ENCODE results near the gene TMTC2. TPM values are rescaled to one million over a fixed set of nuclear protein-coding genes. Genes with fewer than 3 reads are reported as not detected.

TMTC2 gene
- total and polyA plus RNA-seq, 3 donors from 2014 or later, result 8.1 to 22.4 (median 19.4) TPM

DNA sequence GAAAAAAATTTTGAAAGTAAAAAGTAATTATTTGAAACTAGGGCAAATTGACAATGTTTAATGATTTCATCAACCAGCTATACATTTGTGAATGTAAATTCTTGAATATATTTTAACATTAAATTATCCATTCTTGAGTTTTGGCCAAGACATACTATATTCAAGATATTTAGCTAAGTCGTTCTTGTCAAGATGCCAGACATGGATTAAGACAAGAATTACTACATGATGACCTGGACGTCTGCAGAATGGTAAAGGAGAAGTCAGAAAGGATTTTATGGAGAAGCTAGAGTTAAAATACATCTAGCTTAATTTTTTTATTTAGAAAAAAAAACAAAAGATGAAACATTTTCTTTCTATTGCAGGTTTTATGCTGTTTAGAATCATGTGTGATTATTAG lies 255.8 kb downstream of the TMTC2 start:
- TF ChIP-seq, protein P1, sequence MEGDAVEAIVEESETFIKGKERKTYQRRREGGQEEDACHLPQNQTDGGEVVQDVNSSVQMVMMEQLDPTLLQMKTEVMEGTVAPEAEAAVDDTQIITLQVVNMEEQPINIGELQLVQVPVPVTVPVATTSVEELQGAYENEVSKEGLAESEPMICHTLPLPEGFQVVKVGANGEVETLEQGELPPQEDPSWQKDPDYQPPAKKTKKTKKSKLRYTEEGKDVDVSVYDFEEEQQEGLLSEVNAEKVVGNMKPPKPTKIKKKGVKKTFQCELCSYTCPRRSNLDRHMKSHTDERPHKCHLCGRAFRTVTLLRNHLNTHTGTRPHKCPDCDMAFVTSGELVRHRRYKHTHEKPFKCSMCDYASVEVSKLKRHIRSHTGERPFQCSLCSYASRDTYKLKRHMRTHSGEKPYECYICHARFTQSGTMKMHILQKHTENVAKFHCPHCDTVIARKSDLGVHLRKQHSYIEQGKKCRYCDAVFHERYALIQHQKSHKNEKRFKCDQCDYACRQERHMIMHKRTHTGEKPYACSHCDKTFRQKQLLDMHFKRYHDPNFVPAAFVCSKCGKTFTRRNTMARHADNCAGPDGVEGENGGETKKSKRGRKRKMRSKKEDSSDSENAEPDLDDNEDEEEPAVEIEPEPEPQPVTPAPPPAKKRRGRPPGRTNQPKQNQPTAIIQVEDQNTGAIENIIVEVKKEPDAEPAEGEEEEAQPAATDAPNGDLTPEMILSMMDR (IDR thresholded peaks at IDR 0.05), result no peak
- no peak for TF ChIP-seq POLR2A (IDR thresholded peaks at IDR 0.05)
- Histone ChIP-seq H3K4me3 (no peak overlapping the region), H3K4me1 (no peaks in the 10 kb centered on the region), H3K9me3 (no peaks in the 10 kb centered on the region), H3K27ac (no peak overlapping the region), H3K27me3 (no peaks in the 10 kb centered on the region), H3K36me3 (ENCODE audit: low read depth, missing control alignments) (no peaks in the 10 kb centered on the region)
- DNase-seq, result no peak
- intact Hi-C loops (cut with DNase I; ENCODE audit: low total_unique reads), result no loop called here
- WGBS, 2 donors, result 66 to 79% methylated on average over 2 of the region's 2 CpGs

DNA sequence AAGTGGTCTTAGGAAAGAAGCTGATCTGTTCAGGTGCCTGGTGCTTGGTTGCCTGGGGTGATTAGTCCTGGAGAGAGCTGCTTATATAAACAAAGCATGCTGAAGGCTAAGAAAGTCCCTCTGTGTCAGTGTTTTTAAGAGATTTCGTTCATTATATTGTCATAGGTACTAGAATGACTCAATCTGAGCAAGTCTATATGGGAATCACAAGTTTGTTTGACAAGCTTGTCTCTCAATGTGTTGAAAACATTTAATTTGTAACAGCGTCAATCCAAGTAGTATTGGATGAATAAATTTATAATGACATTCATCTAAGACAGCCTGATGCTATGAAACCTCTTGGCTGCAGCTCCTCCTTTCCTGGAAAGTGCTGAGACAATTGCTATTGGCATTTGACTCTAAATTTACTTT lies 256.3 kb downstream of the TMTC2 start:
- no peak overlapping the region for H3K27ac ChIP-seq
- no peaks in the 10 kb centered on the region for H3K9me3 ChIP-seq
- intact Hi-C loops (cut with DNase I; ENCODE audit: low total_unique reads), result no loop called here
- H3K36me3 ChIP-seq (ENCODE audit: low read depth, missing control alignments), result no peaks in the 10 kb centered on the region
- TF ChIP-seq, protein P1 (IDR thresholded peaks at IDR 0.05), result no peak
- TF ChIP-seq POLR2A (IDR thresholded peaks at IDR 0.05), result no peak
- WGBS, 2 donors, result 89% methylated on average over 2 of the region's 2 CpGs
- H3K4me3 ChIP-seq, result no peak overlapping the region
- no peaks in the 10 kb centered on the region for H3K27me3 ChIP-seq
- no peaks in the 10 kb centered on the region for H3K4me1 ChIP-seq
- no peak for DNase-seq

DNA sequence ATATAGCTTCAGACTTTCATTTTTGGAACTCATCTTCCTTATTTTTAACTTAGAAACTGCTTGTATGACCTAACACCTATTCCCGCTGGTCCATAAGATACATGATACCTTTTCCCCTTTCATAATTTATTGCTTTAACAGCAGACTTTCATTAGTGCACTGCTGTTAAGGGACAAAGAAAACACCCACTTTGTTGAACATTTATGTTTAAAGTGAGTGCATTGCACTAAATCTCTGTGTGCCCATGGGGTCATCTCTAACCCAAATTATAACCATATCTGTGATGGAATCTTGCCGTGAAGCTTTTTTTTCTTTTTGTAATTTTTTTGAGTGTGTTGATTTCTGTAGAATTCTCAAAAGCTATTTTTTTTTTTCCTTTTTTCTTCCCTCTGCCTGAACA lies 261.8 kb downstream of the TMTC2 start:
- WGBS, 2 donors, result 81 to 86% methylated on average over 2 of the region's 2 CpGs
- no peak for DNase-seq
- H3K36me3 ChIP-seq (ENCODE audit: low read depth, missing control alignments), result no peaks in the 10 kb centered on the region
- no peaks in the 10 kb centered on the region for H3K4me1 ChIP-seq
- H3K4me3 ChIP-seq, result no peak overlapping the region
- H3K27ac ChIP-seq, result no peak overlapping the region
- intact Hi-C loops (cut with DNase I; ENCODE audit: low total_unique reads), result no loop called here
- no peaks in the 10 kb centered on the region for H3K9me3 ChIP-seq
- TF ChIP-seq, protein P1 (IDR thresholded peaks at IDR 0.05), result no peak
- TF ChIP-seq POLR2A (IDR thresholded peaks at IDR 0.05), result no peak
- H3K27me3 ChIP-seq, result no peaks in the 10 kb centered on the region

DNA sequence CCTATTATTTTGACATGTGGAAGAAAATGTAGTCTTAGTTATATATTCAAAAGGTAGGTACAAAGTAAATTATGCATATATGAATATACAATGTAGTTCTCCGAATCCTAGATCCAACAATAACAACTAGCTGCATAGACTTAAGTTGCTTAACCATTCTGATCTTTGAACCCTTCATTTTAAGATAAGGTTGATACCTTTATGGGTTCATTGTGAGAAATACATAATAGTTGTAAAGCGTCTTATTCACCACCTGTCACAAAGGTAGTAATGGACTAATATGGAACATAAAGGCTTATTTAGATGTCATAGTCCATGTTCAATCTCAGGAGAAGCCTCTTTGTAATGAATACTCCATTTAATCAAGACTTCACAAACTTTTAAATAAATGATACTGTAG lies 263.6 kb downstream of the TMTC2 start:
- Histone ChIP-seq H3K4me1 (no peaks in the 10 kb centered on the region), H3K27ac (no peak overlapping the region), H3K36me3 (ENCODE audit: low read depth, missing control alignments) (no peaks in the 10 kb centered on the region), H3K4me3 (no peak overlapping the region), H3K9me3 (no peaks in the 10 kb centered on the region), H3K27me3 (no peaks in the 10 kb centered on the region)
- intact Hi-C loops (cut with DNase I; ENCODE audit: low total_unique reads), result no loop called here
- 95 to 97% methylated on average over 2 of the region's 2 CpGs for WGBS, 2 donors
- TF ChIP-seq, protein P1 (IDR thresholded peaks at IDR 0.05), result no peak
- TF ChIP-seq POLR2A (IDR thresholded peaks at IDR 0.05), result no peak
- DNase-seq, result no peak

DNA sequence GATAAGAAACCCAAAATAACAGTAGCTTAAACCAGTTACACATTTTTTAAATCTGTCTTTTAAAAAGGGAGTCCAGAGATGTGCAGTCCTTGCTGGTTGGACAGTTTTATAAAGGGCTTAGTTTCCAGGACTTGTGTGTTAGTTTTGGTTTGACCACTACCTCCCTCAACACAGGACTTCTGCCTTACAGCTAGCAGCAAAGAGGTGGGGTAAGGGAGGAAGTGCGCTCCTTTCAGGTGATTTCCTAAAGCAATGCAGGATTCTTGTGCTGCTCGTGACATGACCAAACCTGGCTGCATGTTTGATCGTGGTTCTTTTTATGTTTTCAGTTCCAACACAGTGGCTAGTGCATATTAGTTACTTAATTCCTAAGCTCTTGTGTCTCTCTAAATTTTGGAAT lies 266.2 kb downstream of the TMTC2 start:
- TF ChIP-seq, protein P1 (IDR thresholded peaks at IDR 0.05), result no peak
- TF ChIP-seq POLR2A (IDR thresholded peaks at IDR 0.05), result no peak
- Histone ChIP-seq H3K36me3 (ENCODE audit: low read depth, missing control alignments) (no peaks in the 10 kb centered on the region), H3K27me3 (no peaks in the 10 kb centered on the region), H3K4me1 (no peaks in the 10 kb centered on the region), H3K27ac (no peak overlapping the region), H3K4me3 (no peak overlapping the region), H3K9me3 (no peaks in the 10 kb centered on the region)
- DNase-seq, result no peak
- intact Hi-C loops (cut with DNase I; ENCODE audit: low total_unique reads), result no loop called here
- 94 to 96% methylated on average over 3 of the region's 3 CpGs for WGBS, 2 donors

Measured in testis (tissue), 3 donors.